GM23338 (cell line): ENCODE data around the gene SAT1. TPM values are rescaled to one million over a fixed set of nuclear protein-coding genes. Genes with fewer than 3 reads are reported as not detected.

Source experiments
- ATAC-seq: fragments of 200-7000 bp; cut with Tn5 transposase; 3 replicates; pipeline ENCODE4 v1.9.1; 2020
- DNase-seq: peaks from one replicate; pipeline ENCODE4 v3.0.0-alpha.2; 2015; ENCODE audit warnings: low spot score
- H2AFZ ChIP-seq: fragments of 200-600 bp; sonication (generic); 2 replicates; pipeline ENCODE4 v1.8.0; 2016; ENCODE audit warnings: antibody characterized with exemption, mild to moderate bottlenecking, moderate library complexity
- H3F3A ChIP-seq: fragments of 200-600 bp; sonication (generic); replicated peaks from 2 replicates; pipeline ENCODE4 v1.8.0; 2017; ENCODE audit warnings: antibody characterized with exemption, mixed run types, low read depth
- H3K27ac ChIP-seq: fragments of 200-600 bp; sonication (generic); 2 replicates; pipeline ENCODE4 v1.6.1; 2016; ENCODE audit warnings: low read depth
- H3K27me3 ChIP-seq: fragments of 200-600 bp; sonication (generic); 2 replicates; pipeline ENCODE4 v1.8.0; 2016; ENCODE audit warnings: mild to moderate bottlenecking, mixed run types, moderate library complexity; ENCODE audit not compliant: insufficient read depth
- H3K36me3 ChIP-seq: fragments of 200-600 bp; sonication (generic); 2 replicates; pipeline ENCODE4 v1.8.0; 2016; ENCODE audit warnings: mild to moderate bottlenecking; ENCODE audit not compliant: insufficient read depth
- H3K4me1 ChIP-seq: fragments of 200-600 bp; sonication (generic); 2 replicates; pipeline ENCODE4 v1.8.0; 2016; ENCODE audit warnings: mild to moderate bottlenecking, moderate library complexity; ENCODE audit not compliant: insufficient read depth
- H3K4me2 ChIP-seq: fragments of 200-600 bp; sonication (generic); 2 replicates; pipeline ENCODE4 v1.7.1; 2017; ENCODE audit warnings: mixed run types
- H3K4me3 ChIP-seq: fragments of 200-600 bp; sonication (generic); 2 replicates; pipeline ENCODE4 v1.6.1; 2016; ENCODE audit warnings: mixed run types
- H3K79me2 ChIP-seq: fragments of 200-600 bp; sonication (generic); replicated peaks from 2 replicates; pipeline ENCODE4 v1.8.0; 2017; ENCODE audit warnings: mild to moderate bottlenecking; ENCODE audit not compliant: insufficient read depth
- H3K9me2 ChIP-seq: fragments of 200-600 bp; sonication (generic); 2 replicates; pipeline ENCODE4 v1.8.0; 2017; ENCODE audit not compliant: insufficient read depth
- H4K20me1 ChIP-seq: fragments of 200-600 bp; sonication (generic); replicated peaks from 2 replicates; pipeline ENCODE4 v1.8.0; 2017; ENCODE audit warnings: mild to moderate bottlenecking; ENCODE audit not compliant: insufficient read depth
- H3K27ac Mint-ChIP-seq: 2 replicates; pipeline ENCODE4 v1.8.0; 2020; ENCODE audit warnings: inconsistent platforms, mild to moderate bottlenecking, moderate library complexity, mixed read lengths
- H3K27me3 Mint-ChIP-seq: 3 replicates; pipeline ENCODE4 v1.8.0; 2022; ENCODE audit warnings: low read depth, mild to moderate bottlenecking, moderate library complexity, mixed read lengths, inconsistent platforms; ENCODE audit not compliant: insufficient read depth, poor library complexity
- H3K36me3 Mint-ChIP-seq: 3 replicates; pipeline ENCODE4 v1.8.0; 2021; ENCODE audit warnings: low read depth, mild to moderate bottlenecking, inconsistent platforms, moderate library complexity, mixed read lengths
- H3K4me1 Mint-ChIP-seq: 3 replicates; pipeline ENCODE4 v1.8.0; 2020; ENCODE audit warnings: mild to moderate bottlenecking, inconsistent platforms, mixed read lengths
- H3K4me3 Mint-ChIP-seq: 3 replicates; pipeline ENCODE4 v1.8.0; 2021; ENCODE audit warnings: moderate library complexity, mild to moderate bottlenecking, inconsistent platforms, mixed read lengths
- H3K9me3 Mint-ChIP-seq: 3 replicates; pipeline ENCODE4 v1.8.0; 2020; ENCODE audit warnings: moderate library complexity, mild to moderate bottlenecking, inconsistent platforms, mixed read lengths
- CREB1 ChIP-seq: fragments of 250-450 bp; sonication (Bioruptor Pico); IDR thresholded peaks from 2 replicates; pipeline ENCODE4 v1.5.0; 2020; ENCODE audit warnings: low read depth, mild to moderate bottlenecking, moderate library complexity
- EZH2phosphoT487 ChIP-seq: fragments of 200-600 bp; sonication (generic); IDR thresholded peaks from one replicate; pipeline ENCODE4 v1.8.1; 2018; ENCODE audit warnings: antibody characterized with exemption; ENCODE audit not compliant: unreplicated experiment
- NANOG ChIP-seq: IDR thresholded peaks from 2 replicates; pipeline ENCODE4 v1.6.1; 2016; ENCODE audit warnings: antibody characterized with exemption, borderline replicate concordance
- POLR2AphosphoS5 ChIP-seq: IDR thresholded peaks from 2 replicates; pipeline ENCODE4 v1.6.1; 2016; ENCODE audit warnings: antibody characterized with exemption, low read depth
- STAT1 ChIP-seq: IDR thresholded peaks from one replicate; pipeline ENCODE4 v1.6.1; 2016; ENCODE audit warnings: antibody characterized with exemption; ENCODE audit not compliant: unreplicated experiment
- ZNF114 ChIP-seq: fragments of 250-450 bp; sonication (Bioruptor Pico); IDR thresholded peaks from 2 replicates; pipeline ENCODE4 v1.5.0; 2020; ENCODE audit warnings: mild to moderate bottlenecking, moderate library complexity
- polyA plus RNA-seq: library from polyadenylated mRNA; unstranded; fragments of >200 nt; fragmentation: Nextera tagmentation; extraction: Ambion mirVana; gene quantifications from 2 replicates; pipeline ENCODE4 v1.2.1, GENCODE V29; 2016
- total RNA-seq: library from RNA; depleted of rRNA; stranded (reverse); fragments of >200 nt; shearing (Covaris generic); gene quantifications from 2 replicates; pipeline ENCODE4 v1.2.3, GENCODE V29; 2014
- TF ChIP-seq, protein P1 (sequence below), 2 experiments: fragments of 200-600 bp in 1 of 2; sonication (generic) in 1 of 2; conservative IDR thresholded peaks; 2 replicates each; pipeline versions ENCODE4 v1.5.1 to v1.6.1; 2016 to 2017; ENCODE audit warnings: antibody characterized with exemption in 2 of 2, low read depth in 2 of 2, mild to moderate bottlenecking in 2 of 2, moderate library complexity in 1 of 2
- TF ChIP-seq, protein P2 (sequence below): fragments of 250-450 bp; sonication (Bioruptor Pico); IDR thresholded peaks from 2 replicates; pipeline ENCODE4 v1.5.0; 2020; ENCODE audit warnings: mild to moderate bottlenecking, moderate library complexity

The SAT1 gene
- total and polyA plus RNA-seq, 2 experiments from 2014 or later: 44.1 to 101 TPM

DNA sequence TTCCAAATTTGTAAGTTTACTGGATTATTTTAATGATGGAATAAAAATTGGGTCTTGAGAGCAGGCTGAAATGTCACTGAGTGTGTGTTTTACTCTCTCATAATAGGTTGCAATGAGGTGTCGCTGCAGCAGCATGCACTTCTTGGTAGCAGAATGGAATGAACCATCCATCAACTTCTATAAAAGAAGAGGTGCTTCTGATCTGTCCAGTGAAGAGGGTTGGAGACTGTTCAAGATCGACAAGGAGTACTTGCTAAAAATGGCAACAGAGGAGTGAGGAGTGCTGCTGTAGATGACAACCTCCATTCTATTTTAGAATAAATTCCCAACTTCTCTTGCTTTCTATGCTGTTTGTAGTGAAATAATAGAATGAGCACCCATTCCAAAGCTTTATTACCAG lies 2.6 kb downstream of the SAT1 start:
- Histone ChIP-seq H3K36me3 (no peaks in the 10 kb centered on the region), H3K9me2 (no peaks in the 10 kb centered on the region), H3K4me3 (no peak overlapping the region), H3F3A (no peaks in the 10 kb centered on the region), H4K20me1 (no peaks in the 10 kb centered on the region), H2AFZ (no peak overlapping the region), H3K4me1 (no peaks in the 10 kb centered on the region), H3K79me2 (peaks cover 4% of the 10 kb centered on the region; the same call in 1 of the 2 replicates), H3K27ac (no peak overlapping the region), H3K27me3 (no peaks in the 10 kb centered on the region), H3K4me2 (no peak overlapping the region)
- Mint-ChIP-seq H3K9me3 (no peaks in the 10 kb centered on the region), H3K4me1 (peaks cover 13% of the 10 kb centered on the region; the same call in 2 of the 3 replicates), H3K27me3 (no peaks in the 10 kb centered on the region), H3K36me3 (peaks cover 8% of the 10 kb centered on the region; the same call in 2 of the 3 replicates), H3K4me3 (no peak overlapping the region), H3K27ac (no peak overlapping the region)
- DNase-seq (no peak), ATAC-seq (no peak)
- TF ChIP-seq, protein P1, sequence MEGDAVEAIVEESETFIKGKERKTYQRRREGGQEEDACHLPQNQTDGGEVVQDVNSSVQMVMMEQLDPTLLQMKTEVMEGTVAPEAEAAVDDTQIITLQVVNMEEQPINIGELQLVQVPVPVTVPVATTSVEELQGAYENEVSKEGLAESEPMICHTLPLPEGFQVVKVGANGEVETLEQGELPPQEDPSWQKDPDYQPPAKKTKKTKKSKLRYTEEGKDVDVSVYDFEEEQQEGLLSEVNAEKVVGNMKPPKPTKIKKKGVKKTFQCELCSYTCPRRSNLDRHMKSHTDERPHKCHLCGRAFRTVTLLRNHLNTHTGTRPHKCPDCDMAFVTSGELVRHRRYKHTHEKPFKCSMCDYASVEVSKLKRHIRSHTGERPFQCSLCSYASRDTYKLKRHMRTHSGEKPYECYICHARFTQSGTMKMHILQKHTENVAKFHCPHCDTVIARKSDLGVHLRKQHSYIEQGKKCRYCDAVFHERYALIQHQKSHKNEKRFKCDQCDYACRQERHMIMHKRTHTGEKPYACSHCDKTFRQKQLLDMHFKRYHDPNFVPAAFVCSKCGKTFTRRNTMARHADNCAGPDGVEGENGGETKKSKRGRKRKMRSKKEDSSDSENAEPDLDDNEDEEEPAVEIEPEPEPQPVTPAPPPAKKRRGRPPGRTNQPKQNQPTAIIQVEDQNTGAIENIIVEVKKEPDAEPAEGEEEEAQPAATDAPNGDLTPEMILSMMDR (conservative IDR thresholded peaks at IDR 0.05; ENCODE audit: low read depth in 2 of 2): no peak
- TF ChIP-seq POLR2AphosphoS5 (no peak), CREB1 (no peak), ZNF114 (CRISPR knock-in tag) (no peak), EZH2phosphoT487 (no peak), STAT1 (no peak), NANOG (no peak)
- TF ChIP-seq, protein P2, sequence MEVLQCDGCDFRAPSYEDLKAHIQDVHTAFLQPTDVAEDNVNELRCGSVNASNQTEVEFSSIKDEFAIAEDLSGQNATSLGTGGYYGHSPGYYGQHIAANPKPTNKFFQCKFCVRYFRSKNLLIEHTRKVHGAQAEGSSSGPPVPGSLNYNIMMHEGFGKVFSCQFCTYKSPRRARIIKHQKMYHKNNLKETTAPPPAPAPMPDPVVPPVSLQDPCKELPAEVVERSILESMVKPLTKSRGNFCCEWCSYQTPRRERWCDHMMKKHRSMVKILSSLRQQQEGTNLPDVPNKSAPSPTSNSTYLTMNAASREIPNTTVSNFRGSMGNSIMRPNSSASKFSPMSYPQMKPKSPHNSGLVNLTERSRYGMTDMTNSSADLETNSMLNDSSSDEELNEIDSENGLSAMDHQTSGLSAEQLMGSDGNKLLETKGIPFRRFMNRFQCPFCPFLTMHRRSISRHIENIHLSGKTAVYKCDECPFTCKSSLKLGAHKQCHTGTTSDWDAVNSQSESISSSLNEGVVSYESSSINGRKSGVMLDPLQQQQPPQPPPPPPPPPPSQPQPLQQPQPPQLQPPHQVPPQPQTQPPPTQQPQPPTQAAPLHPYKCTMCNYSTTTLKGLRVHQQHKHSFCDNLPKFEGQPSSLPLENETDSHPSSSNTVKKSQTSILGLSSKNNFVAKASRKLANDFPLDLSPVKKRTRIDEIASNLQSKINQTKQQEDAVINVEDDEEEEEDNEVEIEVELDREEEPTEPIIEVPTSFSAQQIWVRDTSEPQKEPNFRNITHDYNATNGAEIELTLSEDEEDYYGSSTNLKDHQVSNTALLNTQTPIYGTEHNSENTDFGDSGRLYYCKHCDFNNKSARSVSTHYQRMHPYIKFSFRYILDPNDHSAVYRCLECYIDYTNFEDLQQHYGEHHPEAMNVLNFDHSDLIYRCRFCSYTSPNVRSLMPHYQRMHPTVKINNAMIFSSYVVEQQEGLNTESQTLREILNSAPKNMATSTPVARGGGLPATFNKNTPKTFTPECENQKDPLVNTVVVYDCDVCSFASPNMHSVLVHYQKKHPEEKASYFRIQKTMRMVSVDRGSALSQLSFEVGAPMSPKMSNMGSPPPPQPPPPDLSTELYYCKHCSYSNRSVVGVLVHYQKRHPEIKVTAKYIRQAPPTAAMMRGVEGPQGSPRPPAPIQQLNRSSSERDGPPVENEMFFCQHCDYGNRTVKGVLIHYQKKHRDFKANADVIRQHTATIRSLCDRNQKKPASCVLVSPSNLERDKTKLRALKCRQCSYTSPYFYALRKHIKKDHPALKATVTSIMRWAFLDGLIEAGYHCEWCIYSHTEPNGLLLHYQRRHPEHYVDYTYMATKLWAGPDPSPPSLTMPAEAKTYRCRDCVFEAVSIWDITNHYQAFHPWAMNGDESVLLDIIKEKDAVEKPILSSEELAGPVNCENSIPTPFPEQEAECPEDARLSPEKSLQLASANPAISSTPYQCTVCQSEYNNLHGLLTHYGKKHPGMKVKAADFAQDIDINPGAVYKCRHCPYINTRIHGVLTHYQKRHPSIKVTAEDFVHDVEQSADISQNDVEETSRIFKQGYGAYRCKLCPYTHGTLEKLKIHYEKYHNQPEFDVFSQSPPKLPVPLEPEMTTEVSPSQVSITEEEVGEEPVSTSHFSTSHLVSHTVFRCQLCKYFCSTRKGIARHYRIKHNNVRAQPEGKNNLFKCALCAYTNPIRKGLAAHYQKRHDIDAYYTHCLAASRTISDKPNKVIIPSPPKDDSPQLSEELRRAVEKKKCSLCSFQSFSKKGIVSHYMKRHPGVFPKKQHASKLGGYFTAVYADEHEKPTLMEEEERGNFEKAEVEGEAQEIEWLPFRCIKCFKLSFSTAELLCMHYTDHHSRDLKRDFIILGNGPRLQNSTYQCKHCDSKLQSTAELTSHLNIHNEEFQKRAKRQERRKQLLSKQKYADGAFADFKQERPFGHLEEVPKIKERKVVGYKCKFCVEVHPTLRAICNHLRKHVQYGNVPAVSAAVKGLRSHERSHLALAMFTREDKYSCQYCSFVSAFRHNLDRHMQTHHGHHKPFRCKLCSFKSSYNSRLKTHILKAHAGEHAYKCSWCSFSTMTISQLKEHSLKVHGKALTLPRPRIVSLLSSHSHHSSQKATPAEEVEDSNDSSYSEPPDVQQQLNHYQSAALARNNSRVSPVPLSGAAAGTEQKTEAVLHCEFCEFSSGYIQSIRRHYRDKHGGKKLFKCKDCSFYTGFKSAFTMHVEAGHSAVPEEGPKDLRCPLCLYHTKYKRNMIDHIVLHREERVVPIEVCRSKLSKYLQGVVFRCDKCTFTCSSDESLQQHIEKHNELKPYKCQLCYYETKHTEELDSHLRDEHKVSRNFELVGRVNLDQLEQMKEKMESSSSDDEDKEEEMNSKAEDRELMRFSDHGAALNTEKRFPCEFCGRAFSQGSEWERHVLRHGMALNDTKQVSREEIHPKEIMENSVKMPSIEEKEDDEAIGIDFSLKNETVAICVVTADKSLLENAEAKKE (CRISPR knock-in tag): no peak
